AG04450 (cell line): ENCODE results near the gene RPL18. TPM values are rescaled to one million over a fixed set of nuclear protein-coding genes. Genes with fewer than 3 reads are reported as not detected.
A peak's percentile ranks its signal among the peaks of the same experiment; 100 is the strongest.
"Not testable (repeated sequence)": the region's sequence is repeated elsewhere in the genome, so short reads cannot be mapped to it uniquely, and the experiment has no call there.

Experiments
- CTCF ChIA-PET: fragments of 300-600, 350-600 bp; formaldehyde crosslinking; extraction: SDS; loops from one replicate; lab custom pipeline; 2022; ENCODE audit warnings: antibody characterized with exemption, inconsistent platforms; lab: Charles Lee
- POLR2A ChIA-PET: fragments of 350-600 bp; formaldehyde crosslinking; extraction: SDS; loops from one replicate; lab custom pipeline; 2021; ENCODE audit warnings: antibody characterized with exemption, inconsistent platforms; lab: Yijun Ruan, JAX
- DNase-seq: peaks from one replicate; pipeline ENCODE4 v3.0.0-alpha.2; 2011; ENCODE audit warnings: low read depth, low spot score
- H3K27ac ChIP-seq: one replicate; pipeline ENCODE4 v1.5.1; 2012; ENCODE audit warnings: low read depth, low read length, control low read depth
- H3K27me3 ChIP-seq: one replicate; pipeline ENCODE4 v1.6.0; 2012; ENCODE audit warnings: low read length; ENCODE audit not compliant: control insufficient read depth, insufficient read depth
- H3K4me3 ChIP-seq: 2 replicates; pipeline ENCODE4 v1.5.1; 2011; ENCODE audit warnings: mild to moderate bottlenecking, low read depth, low read length, control low read depth
- H3K9me3 ChIP-seq: 2 replicates; pipeline ENCODE4 v1.5.1; 2012; ENCODE audit warnings: low read length; ENCODE audit not compliant: control insufficient read depth, insufficient read depth
- polyA plus RNA-seq: library from polyadenylated mRNA; depleted of rRNA; stranded (reverse); fragments of >200 nt; gene quantifications from 2 replicates; pipeline ENCODE4 v1.2.3, GENCODE V29; 2011
- TF ChIP-seq, protein P1 (sequence below): IDR thresholded peaks from 2 replicates; pipeline ENCODE4 v1.5.1; 2011; ENCODE audit warnings: low read depth, low read length, control low read depth, inconsistent platforms

RPL18 gene
- polyA plus RNA-seq, 1 experiment, result 1,020 TPM

DNA sequence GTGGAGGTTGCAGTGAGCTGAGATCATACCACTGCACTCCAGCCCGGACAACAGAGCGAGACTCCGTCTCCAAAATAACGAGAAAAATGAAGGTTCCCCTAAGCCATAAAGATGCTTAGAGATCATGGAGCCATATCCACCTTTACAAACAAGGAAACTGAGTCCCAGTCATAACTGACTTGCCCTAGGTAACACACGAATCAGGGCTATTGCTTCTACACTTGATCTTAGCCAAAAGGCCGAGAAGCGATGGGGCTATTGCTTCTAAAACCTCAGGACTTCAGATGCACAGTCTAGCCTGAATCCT, 15.0 kb upstream of the RPL18 start:
- peak overlapping the region; percentile 37 for H3K4me3 ChIP-seq
- H3K27ac ChIP-seq, result peak overlapping the region; percentile 52
- H3K9me3 ChIP-seq, result peaks cover 9% of the 10 kb centered on the region; the same call in 1 of the 2 replicates
- ChIA-PET CTCF (interaction anchor here (0.8 to 1.1 kb wide), 4 partner anchors 12 to 144 kb away, joined by 3 to 7 read pairs (median 4); partner anchors contain the start of gene CA11), POLR2A (interaction anchor here (1.0 to 1.6 kb wide), 3 partner anchors 10 to 15 kb away, joined by 3 to 9 read pairs (median 8); partner anchors contain the start of genes CA11, RPL18 and SPHK2)
- TF ChIP-seq, protein P1, sequence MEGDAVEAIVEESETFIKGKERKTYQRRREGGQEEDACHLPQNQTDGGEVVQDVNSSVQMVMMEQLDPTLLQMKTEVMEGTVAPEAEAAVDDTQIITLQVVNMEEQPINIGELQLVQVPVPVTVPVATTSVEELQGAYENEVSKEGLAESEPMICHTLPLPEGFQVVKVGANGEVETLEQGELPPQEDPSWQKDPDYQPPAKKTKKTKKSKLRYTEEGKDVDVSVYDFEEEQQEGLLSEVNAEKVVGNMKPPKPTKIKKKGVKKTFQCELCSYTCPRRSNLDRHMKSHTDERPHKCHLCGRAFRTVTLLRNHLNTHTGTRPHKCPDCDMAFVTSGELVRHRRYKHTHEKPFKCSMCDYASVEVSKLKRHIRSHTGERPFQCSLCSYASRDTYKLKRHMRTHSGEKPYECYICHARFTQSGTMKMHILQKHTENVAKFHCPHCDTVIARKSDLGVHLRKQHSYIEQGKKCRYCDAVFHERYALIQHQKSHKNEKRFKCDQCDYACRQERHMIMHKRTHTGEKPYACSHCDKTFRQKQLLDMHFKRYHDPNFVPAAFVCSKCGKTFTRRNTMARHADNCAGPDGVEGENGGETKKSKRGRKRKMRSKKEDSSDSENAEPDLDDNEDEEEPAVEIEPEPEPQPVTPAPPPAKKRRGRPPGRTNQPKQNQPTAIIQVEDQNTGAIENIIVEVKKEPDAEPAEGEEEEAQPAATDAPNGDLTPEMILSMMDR, result no peak
- DNase-seq, result no peak
- no peaks in the 10 kb centered on the region for H3K27me3 ChIP-seq

DNA sequence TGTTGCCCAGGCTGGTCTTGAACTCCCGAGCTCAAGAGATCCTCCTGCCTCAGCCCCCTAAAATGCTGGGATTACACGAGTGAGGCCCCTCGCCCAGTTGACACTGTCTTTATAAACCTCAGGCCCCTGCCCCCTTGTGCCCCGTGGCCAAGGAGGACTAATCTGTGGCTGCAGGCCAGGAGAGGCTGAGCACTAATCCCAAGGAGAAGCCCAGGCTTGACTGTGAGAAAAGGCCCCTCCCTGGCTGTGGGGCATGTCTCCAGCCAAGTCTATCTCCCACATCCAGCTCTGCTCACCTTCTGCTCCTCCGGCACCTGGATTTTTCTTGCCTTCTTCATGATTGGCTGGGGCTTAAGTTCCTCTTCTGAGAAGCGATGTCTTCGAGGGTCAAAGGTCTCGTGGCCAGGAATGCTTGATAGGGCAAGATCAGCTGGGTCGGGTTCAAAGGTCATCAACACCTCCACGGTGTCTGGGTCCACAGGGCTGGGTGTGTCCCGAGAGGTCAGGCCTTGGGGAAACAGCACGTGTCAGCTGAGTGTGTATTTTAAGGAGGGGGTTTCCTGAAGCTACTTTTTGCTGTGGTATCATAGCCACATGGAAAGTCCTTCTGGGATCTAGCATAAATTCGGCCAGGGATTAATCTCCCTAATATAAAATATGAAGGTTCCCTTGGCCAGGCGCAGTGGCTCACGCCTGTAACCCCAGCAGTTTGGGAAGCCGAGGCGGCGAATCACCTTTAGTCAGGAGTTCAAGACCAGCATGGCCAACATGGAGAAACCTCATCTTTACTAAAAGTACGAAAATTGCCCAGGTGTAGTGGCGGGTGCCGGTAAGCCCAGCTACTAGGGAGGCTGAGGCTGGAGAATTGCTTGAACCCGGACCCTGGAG, 14.4 kb upstream of the RPL18 start:
- DNase-seq, result no peak
- POLR2A ChIA-PET, result interaction anchor here (1.0 to 1.6 kb wide), 4 partner anchors 9 to 14 kb away, joined by 3 to 9 read pairs (median 6); partner anchors contain the start of genes CA11, RPL18 and SPHK2
- no peak overlapping the region for H3K4me3 ChIP-seq
- TF ChIP-seq, protein P1, result no peak
- peaks cover 5% of the 10 kb centered on the region; the same call in 1 of the 2 replicates for H3K9me3 ChIP-seq
- H3K27ac ChIP-seq, result no peak overlapping the region
- H3K27me3 ChIP-seq, result no peaks in the 10 kb centered on the region
- CTCF ChIA-PET, result interaction anchor here (0.9 to 1.1 kb wide), 3 partner anchors 12 to 128 kb away, joined by 3 to 7 read pairs (median 4); partner anchors contain the start of gene CA11

GRCh38 chr19:48632692-48633147, 13.7 kb upstream of the RPL18 start:
- TF ChIP-seq, protein P1, result no peak
- POLR2A ChIA-PET, result interaction anchor here (0.7 to 1.0 kb wide), 2 partner anchors 9 to 88 kb away, joined by 5 to 9 read pairs; no protein-coding TSS in a partner anchor
- DNase-seq, result no peak
- CTCF ChIA-PET, result no interaction called here
- H3K4me3 ChIP-seq, result no peak overlapping the region
- no peaks in the 10 kb centered on the region for H3K27me3 ChIP-seq
- peak overlapping the region; percentile 47 for H3K27ac ChIP-seq
- H3K9me3 ChIP-seq, result peaks cover 5% of the 10 kb centered on the region; the same call in 1 of the 2 replicates

DNA sequence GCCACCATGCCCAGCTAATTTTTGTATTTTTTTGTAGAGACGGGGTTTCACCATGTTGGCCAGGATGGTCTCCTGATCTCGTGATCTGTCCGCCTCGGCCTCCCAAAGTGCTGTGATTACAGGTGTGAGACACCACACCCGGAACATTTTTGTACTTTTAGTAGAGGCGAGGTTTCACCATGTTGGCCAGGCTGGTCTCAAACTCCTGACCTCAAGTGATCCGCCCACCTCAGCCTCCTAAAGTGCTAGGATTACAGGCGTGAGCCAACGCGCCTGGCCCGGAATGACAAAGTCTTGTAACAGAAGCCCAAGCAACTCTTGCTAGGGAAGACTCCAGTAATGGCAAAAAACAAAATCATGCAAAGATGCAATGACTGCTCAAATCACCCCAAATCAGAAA, 13.3 kb upstream of the RPL18 start:
- H3K27me3 ChIP-seq, CTCF ChIA-PET, H3K4me3 ChIP-seq, H3K27ac ChIP-seq, DNase-seq, H3K9me3 ChIP-seq: not testable (repeated sequence)
- POLR2A ChIA-PET, result interaction anchor here (0.7 to 1.0 kb wide), 3 partner anchors 8 to 88 kb away, joined by 3 to 9 read pairs (median 5); partner anchors contain the start of genes RPL18 and SPHK2

- ChIA-PET CTCF (interaction anchor here (0.8 kb wide), 1 partner anchor 12 kb away, joined by 5 read pairs; the partner anchor contains the start of gene RPL18), POLR2A (interaction anchor here (0.7 to 1.0 kb wide), 2 partner anchors 12 to 14 kb away, joined by 3 to 4 read pairs; partner anchors contain the start of genes RPL18 and SPHK2)
- TF ChIP-seq, protein P1, result no peak
- Histone ChIP-seq H3K27ac (peak overlapping the region; percentile 39), H3K9me3 (peaks cover 5% of the 10 kb centered on the region; the same call in 1 of the 2 replicates), H3K27me3 (no peaks in the 10 kb centered on the region), H3K4me3 (no peak overlapping the region)
- no peak for DNase-seq
These were observed 12.2 kb upstream of the RPL18 start for GRCh38 chr19:48631225-48631624.
